WTC11 (cell line): ENCODE measurements around the gene NRROS. TPM values are rescaled to one million over a fixed set of nuclear protein-coding genes. Genes with fewer than 3 reads are reported as not detected.

ENCODE experiments used
- ATAC-seq: fragments of 200-7000 bp; cut with Tn5 transposase; 2 replicates; pipeline ENCODE4 v1.10.0; 2021; ENCODE audit warnings: mild to moderate bottlenecking, moderate library complexity
- CTCF ChIA-PET: fragments of 300-600 bp; sonication (Branson Sonifier 250); formaldehyde crosslinking; loops from one replicate; lab custom pipeline; 2021; ENCODE audit warnings: antibody characterized with exemption; lab: Charles Lee
- POLR2A ChIA-PET: fragments of 350-600 bp; sonication (Branson Sonifier 250); formaldehyde crosslinking; loops from one replicate; lab custom pipeline; 2021; ENCODE audit warnings: antibody characterized with exemption; lab: Charles Lee
- DNase-seq: peaks from one replicate; pipeline ENCODE4 v3.0.0; 2021; ENCODE audit warnings: low spot score
- H3K27ac Mint-ChIP-seq: 2 replicates; pipeline ENCODE4 v1.8.0; 2021; ENCODE audit warnings: mixed read lengths
- H3K27me3 Mint-ChIP-seq: 2 replicates; pipeline ENCODE4 v1.8.0; 2021; ENCODE audit warnings: low read depth, mild to moderate bottlenecking, moderate library complexity, mixed read lengths
- H3K36me3 Mint-ChIP-seq: 2 replicates; pipeline ENCODE4 v1.8.0; 2021; ENCODE audit warnings: mixed read lengths
- H3K4me1 Mint-ChIP-seq: 2 replicates; pipeline ENCODE4 v1.8.0; 2022; ENCODE audit warnings: mixed read lengths
- H3K4me3 Mint-ChIP-seq: 2 replicates; pipeline ENCODE4 v1.8.0; 2021; ENCODE audit warnings: mild to moderate bottlenecking, moderate library complexity, mixed read lengths
- H3K9me3 Mint-ChIP-seq: 2 replicates; pipeline ENCODE4 v1.8.0; 2021; ENCODE audit warnings: mixed read lengths
- ATF2 ChIP-seq: sonication (generic); formaldehyde crosslinking; IDR thresholded peaks from 2 replicates; pipeline ENCODE4 v1.8.1; 2022; ENCODE audit warnings: low read depth, missing genetic modification reagents, borderline replicate concordance
- E2F4 ChIP-seq: sonication (generic); formaldehyde crosslinking; IDR thresholded peaks from 2 replicates; pipeline ENCODE4 v1.8.1; 2022; ENCODE audit warnings: low read depth, mild to moderate bottlenecking, moderate library complexity, missing genetic modification reagents, borderline replicate concordance
- FOXJ3 ChIP-seq: sonication (generic); formaldehyde crosslinking; IDR thresholded peaks from 2 replicates; pipeline ENCODE4 v1.9.0; 2021; ENCODE audit warnings: missing genetic modification reagents, mild to moderate bottlenecking, borderline replicate concordance
- GABPB1 ChIP-seq: sonication (generic); formaldehyde crosslinking; IDR thresholded peaks from 2 replicates; pipeline ENCODE4 v1.8.1; 2023; ENCODE audit warnings: mild to moderate bottlenecking, missing genetic modification reagents
- HMGA2 ChIP-seq: fragments of 250-450 bp; sonication (Bioruptor Pico); IDR thresholded peaks from 2 replicates; pipeline ENCODE4 v1.4.0; 2021; ENCODE audit warnings: mild to moderate bottlenecking, moderate library complexity
- MXD4 ChIP-seq: fragments of 250-450 bp; sonication (Bioruptor Pico); IDR thresholded peaks from 2 replicates; pipeline ENCODE4 v1.8.0; 2021; ENCODE audit warnings: mild to moderate bottlenecking, moderate library complexity, borderline replicate concordance
- MYBL2 ChIP-seq: sonication (generic); formaldehyde crosslinking; IDR thresholded peaks from 2 replicates; pipeline ENCODE4 v1.8.1; 2023; ENCODE audit warnings: mild to moderate bottlenecking, moderate library complexity, missing genetic modification reagents
- NR2C2 ChIP-seq: sonication (generic); formaldehyde crosslinking; IDR thresholded peaks from 2 replicates; pipeline ENCODE4 v1.8.0; 2022; ENCODE audit warnings: mild to moderate bottlenecking, missing genetic modification reagents
- OVOL2 ChIP-seq: fragments of 250-450 bp; sonication (Bioruptor Pico); IDR thresholded peaks from 2 replicates; pipeline ENCODE4 v1.9.0; 2021; ENCODE audit warnings: mild to moderate bottlenecking, borderline replicate concordance
- PRDM15 ChIP-seq: sonication (generic); formaldehyde crosslinking; IDR thresholded peaks from 2 replicates; pipeline ENCODE4 v1.8.0; 2022; ENCODE audit warnings: missing genetic modification reagents
- RORB ChIP-seq: fragments of 250-450 bp; sonication (Bioruptor Pico); IDR thresholded peaks from 2 replicates; pipeline ENCODE4 v1.9.0; 2021; ENCODE audit warnings: mild to moderate bottlenecking
- SMAD3 ChIP-seq: sonication (generic); formaldehyde crosslinking; IDR thresholded peaks from 2 replicates; pipeline ENCODE4 v1.8.0; 2022; ENCODE audit warnings: missing genetic modification reagents, mild to moderate bottlenecking, borderline replicate concordance
- SP1 ChIP-seq: sonication (generic); formaldehyde crosslinking; conservative IDR thresholded peaks from 2 replicates; pipeline ENCODE4 v1.8.1; 2022; ENCODE audit warnings: missing genetic modification reagents
- TEAD1 ChIP-seq: sonication (generic); formaldehyde crosslinking; IDR thresholded peaks from 2 replicates; pipeline ENCODE4 v1.8.0; 2022; ENCODE audit warnings: mild to moderate bottlenecking, missing genetic modification reagents
- ZBTB43 ChIP-seq: sonication (generic); formaldehyde crosslinking; IDR thresholded peaks from 2 replicates; pipeline ENCODE4 v1.8.1; 2023; ENCODE audit warnings: mild to moderate bottlenecking, missing genetic modification reagents
- ZMAT4 ChIP-seq: fragments of 250-450 bp; sonication (Bioruptor Pico); IDR thresholded peaks from 2 replicates; pipeline ENCODE4 v1.9.0; 2021; ENCODE audit warnings: mild to moderate bottlenecking
- ZNF219 ChIP-seq: sonication (generic); formaldehyde crosslinking; IDR thresholded peaks from 2 replicates; pipeline ENCODE4 v1.8.0; 2023; ENCODE audit warnings: missing genetic modification reagents, mild to moderate bottlenecking, borderline replicate concordance
- ZNF396 ChIP-seq: fragments of 250-450 bp; sonication (Bioruptor Pico); IDR thresholded peaks from 2 replicates; pipeline ENCODE4 v1.8.0; 2021; ENCODE audit warnings: mild to moderate bottlenecking, moderate library complexity, borderline replicate concordance
- ZNF416 ChIP-seq: fragments of 250-450 bp; sonication (Bioruptor Pico); IDR thresholded peaks from 2 replicates; pipeline ENCODE4 v1.9.0; 2021; ENCODE audit warnings: mild to moderate bottlenecking, inconsistent platforms
- ZNF423 ChIP-seq: fragments of 250-450 bp; sonication (Bioruptor Pico); IDR thresholded peaks from 2 replicates; pipeline ENCODE4 v2.1.2; 2022; ENCODE audit warnings: mild to moderate bottlenecking, moderate library complexity
- ZNF425 ChIP-seq: fragments of 250-450 bp; sonication (Bioruptor Pico); conservative IDR thresholded peaks from 2 replicates; pipeline ENCODE4 v1.9.0; 2021; ENCODE audit warnings: mild to moderate bottlenecking
- total RNA-seq: library from RNA; stranded (reverse); gene quantifications from 3 replicates; pipeline ENCODE4 v1.2.3, GENCODE V29; 2021

NRROS gene
- total RNA-seq, 1 experiment from 2014 or later: 3.1 TPM

- POLR2A ChIA-PET: interaction anchor here (1.1 kb wide), 1 partner anchor 251 kb away, joined by 3 read pairs; the partner anchor contains the start of gene NCBP2
- no peaks in the 10 kb centered on the region for H3K36me3 Mint-ChIP-seq
- DNase-seq: no peak
- no peaks in the 10 kb centered on the region for H3K27me3 Mint-ChIP-seq
- no peak overlapping the region for H3K27ac Mint-ChIP-seq
- H3K9me3 Mint-ChIP-seq: no peaks in the 10 kb centered on the region
- no peak for TF ChIP-seq ZMAT4 (CRISPR knock-in tag)
- no peak for TF ChIP-seq ATF2 (CRISPR knock-in tag)
- no peak for TF ChIP-seq ZBTB43 (CRISPR knock-in tag)
- TF ChIP-seq OVOL2 (CRISPR knock-in tag): no peak
- no peak for TF ChIP-seq ZNF425
- no peak for ATAC-seq
- H3K4me1 Mint-ChIP-seq: peaks cover 8% of the 10 kb centered on the region
- CTCF ChIA-PET: no interaction called here
- H3K4me3 Mint-ChIP-seq: no peak overlapping the region
Measured at GRCh38 chr3:196691386-196691785, 51.9 kb downstream of the NRROS start.

- ChIA-PET POLR2A (no interaction called here), CTCF (interaction anchor here (0.5 kb wide), 1 partner anchor 179 kb away, joined by 3 read pairs; no protein-coding TSS in a partner anchor)
- Mint-ChIP-seq H3K36me3 (no peaks in the 10 kb centered on the region), H3K27ac (no peak overlapping the region), H3K4me1 (no peaks in the 10 kb centered on the region), H3K9me3 (no peaks in the 10 kb centered on the region), H3K4me3 (no peak overlapping the region), H3K27me3 (no peaks in the 10 kb centered on the region)
- no peak for DNase-seq
- no peak for TF ChIP-seq NR2C2 (CRISPR knock-in tag)
- TF ChIP-seq TEAD1 (CRISPR knock-in tag): no peak
- TF ChIP-seq MXD4 (CRISPR knock-in tag): no peak
- TF ChIP-seq PRDM15 (CRISPR knock-in tag): no peak
- TF ChIP-seq SMAD3 (CRISPR knock-in tag): no peak
- no peak for TF ChIP-seq ATF2 (CRISPR knock-in tag)
- TF ChIP-seq ZNF396: no peak
- no peak for TF ChIP-seq GABPB1 (CRISPR knock-in tag)
- no peak for TF ChIP-seq SP1
- no peak for TF ChIP-seq E2F4 (CRISPR knock-in tag)
- no peak for TF ChIP-seq ZNF416 (CRISPR knock-in tag)
- no peak for TF ChIP-seq HMGA2 (CRISPR knock-in tag)
- TF ChIP-seq RORB (CRISPR knock-in tag): no peak
- TF ChIP-seq MYBL2 (CRISPR knock-in tag): no peak
- no peak for TF ChIP-seq ZNF423 (CRISPR knock-in tag)
- no peak for TF ChIP-seq FOXJ3 (CRISPR knock-in tag)
- no peak for TF ChIP-seq ZMAT4 (CRISPR knock-in tag)
- TF ChIP-seq ZNF219 (CRISPR knock-in tag): no peak
- no peak for ATAC-seq
Measured at GRCh38 chr3:196694202-196694638, 54.7 kb downstream of the NRROS start.
